ENCODE results near the gene KIRREL3.
A peak's percentile ranks its signal among the peaks of the same experiment; 100 is the strongest.

KIRREL3 gene

GRCh38 chr11:126992065-126992803, 8.3 kb downstream of the KIRREL3 start:
- TF ChIP-seq CTCF (IDR thresholded peaks at IDR 0.05; ENCODE audit: low read depth, low read length, missing control alignments): no peak
- DNase-seq (ENCODE audit: low read depth): no peak
- H3K4me3 ChIP-seq (ENCODE audit: low read depth, low read length): no peak overlapping the region

DNA sequence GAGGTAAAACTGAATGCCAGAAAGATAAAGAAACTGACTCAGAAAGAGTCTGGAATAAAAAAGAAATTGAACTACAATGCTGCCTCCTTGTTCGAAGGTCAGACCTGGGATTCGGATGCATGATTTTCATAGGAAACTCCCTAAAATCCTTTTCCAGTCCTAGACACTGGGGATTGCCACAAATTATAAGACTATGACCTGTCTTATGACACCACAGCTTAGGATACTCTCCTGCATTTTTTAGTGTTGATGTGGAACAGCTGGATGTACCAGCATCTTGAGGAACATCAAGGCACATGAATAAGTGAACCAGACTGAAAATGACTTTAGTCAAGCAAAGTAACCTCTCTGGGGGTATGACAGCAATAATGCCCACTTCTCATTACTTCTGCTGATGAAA, 9.0 kb downstream of the KIRREL3 start:
- no peak overlapping the region for H3K4me3 ChIP-seq (ENCODE audit: low read depth, low read length)
- TF ChIP-seq CTCF (IDR thresholded peaks at IDR 0.05; ENCODE audit: low read depth, low read length, missing control alignments): no peak
- DNase-seq (ENCODE audit: low read depth): no peak

- TF ChIP-seq CTCF (IDR thresholded peaks at IDR 0.05; ENCODE audit: low read depth, low read length, missing control alignments): no peak
- no peak for DNase-seq (ENCODE audit: low read depth)
- H3K4me3 ChIP-seq (ENCODE audit: low read depth, low read length): no peak overlapping the region
Measured at GRCh38 chr11:126990716-126991480, 9.7 kb downstream of the KIRREL3 start.

DNA sequence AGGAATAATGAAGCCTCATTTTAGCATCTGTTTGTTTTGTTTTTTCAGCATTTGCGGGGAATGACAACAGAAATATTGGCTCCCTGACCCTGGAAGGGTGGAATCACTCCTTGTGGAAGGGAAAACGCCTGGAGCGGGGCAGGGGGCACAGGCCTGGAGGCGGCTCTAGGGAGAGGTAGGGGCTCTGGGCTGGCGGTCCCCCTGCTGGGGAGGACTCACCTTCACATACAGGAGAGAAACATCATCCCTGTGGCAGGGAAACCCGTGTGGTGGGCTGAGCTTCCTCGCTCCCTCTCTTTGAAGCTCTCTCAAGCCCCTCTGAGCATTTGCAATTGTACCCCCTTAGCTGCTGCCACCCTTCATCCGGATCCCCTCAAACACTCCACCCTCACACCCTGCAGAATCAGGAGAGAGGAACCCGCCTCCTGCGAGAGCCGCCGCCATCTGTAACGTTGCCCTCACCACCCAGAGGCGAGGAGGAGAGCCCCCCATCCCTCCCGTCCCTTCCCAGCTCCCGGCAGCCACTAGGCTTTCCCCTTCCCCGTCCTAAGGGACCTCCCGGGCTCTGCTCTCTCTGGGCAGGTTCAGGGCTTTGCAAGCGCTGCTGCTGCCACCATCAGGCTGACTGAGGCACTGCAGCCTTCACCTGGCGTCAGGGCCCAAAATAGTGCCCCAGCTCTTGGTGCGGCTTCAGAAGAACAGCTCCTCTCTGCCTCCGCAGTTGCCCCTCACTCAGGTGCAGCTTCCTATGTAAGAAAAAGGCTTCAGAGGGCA, 10.4 kb downstream of the KIRREL3 start:
- peak; percentile 99 for TF ChIP-seq CTCF (IDR thresholded peaks at IDR 0.05; ENCODE audit: low read depth, low read length, missing control alignments)
- DNase-seq (ENCODE audit: low read depth): no peak
- no peak overlapping the region for H3K4me3 ChIP-seq (ENCODE audit: low read depth, low read length)

DNA sequence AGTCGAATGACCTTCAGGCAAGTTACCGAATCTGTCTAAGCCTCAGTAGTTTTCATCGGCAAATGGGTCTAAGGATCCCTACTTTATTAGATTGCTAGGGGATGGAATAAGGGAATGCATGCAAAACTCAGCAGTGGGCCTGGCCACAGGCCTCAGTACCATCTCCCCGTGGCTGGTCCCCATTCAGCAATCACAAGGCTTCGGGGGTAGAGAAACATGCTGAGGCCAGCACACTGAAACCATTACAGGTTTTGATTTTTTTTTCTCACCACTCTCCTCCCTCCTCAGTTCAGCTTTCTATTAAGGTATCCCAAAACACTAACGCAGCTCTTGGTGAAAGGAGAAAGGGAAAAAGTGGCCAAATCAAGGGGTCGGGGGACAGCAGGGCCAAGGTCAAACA, 11.9 kb downstream of the KIRREL3 start:
- TF ChIP-seq CTCF (IDR thresholded peaks at IDR 0.05; ENCODE audit: low read depth, low read length, missing control alignments): no peak
- H3K4me3 ChIP-seq (ENCODE audit: low read depth, low read length): no peak overlapping the region
- no peak for DNase-seq (ENCODE audit: low read depth)

DNA sequence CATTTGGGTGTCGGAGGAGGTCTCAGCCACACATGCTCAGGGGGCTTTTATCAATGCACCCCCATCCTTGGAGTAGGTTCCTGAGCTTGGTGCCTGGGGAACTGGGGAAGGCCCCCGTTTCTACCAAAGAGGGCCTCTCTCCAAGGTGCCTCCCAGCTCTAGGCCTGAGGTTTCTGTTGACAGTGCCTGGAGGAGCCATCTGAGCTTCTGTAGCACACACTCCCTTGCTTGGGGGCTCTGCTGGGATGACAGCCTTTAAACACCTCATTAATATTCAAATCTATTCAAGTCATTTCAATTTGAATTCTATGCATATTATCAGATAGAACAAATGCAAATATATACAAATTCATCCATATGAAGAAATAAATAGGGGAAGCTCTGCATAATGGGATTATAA, 18.9 kb downstream of the KIRREL3 start:
- H3K4me3 ChIP-seq (ENCODE audit: low read depth, low read length): no peak overlapping the region
- DNase-seq (ENCODE audit: low read depth): no peak
- TF ChIP-seq CTCF (IDR thresholded peaks at IDR 0.05; ENCODE audit: low read depth, low read length, missing control alignments): no peak
